GM10248 (cell line): ENCODE data around the gene CDX1.

Experiments used
- CTCF ChIA-PET: fragments of 300-600 bp; sonication (Branson Sonifier 250); formaldehyde crosslinking; extraction: SDS; loops from one replicate; lab custom pipeline; 2021; ENCODE audit warnings: antibody characterized with exemption; lab: Yijun Ruan, JAX
- POLR2A ChIA-PET: fragments of 350-650 bp; sonication (Branson Sonifier 250); formaldehyde crosslinking; extraction: SDS; loops from one replicate; lab custom pipeline; 2020; ENCODE audit warnings: antibody characterized with exemption; lab: Yijun Ruan, JAX
- DNase-seq: peaks from one replicate; pipeline ENCODE4 v3.0.0; 2012; ENCODE audit errors: extremely low spot score
- TF ChIP-seq, protein P1 (sequence below): IDR thresholded peaks from 2 replicates; pipeline ENCODE4 v1.5.1; 2012; ENCODE audit warnings: mild to moderate bottlenecking, low read depth; ENCODE audit errors: extremely low read depth, missing control alignments, control extremely low read depth

CDX1 gene

DNA sequence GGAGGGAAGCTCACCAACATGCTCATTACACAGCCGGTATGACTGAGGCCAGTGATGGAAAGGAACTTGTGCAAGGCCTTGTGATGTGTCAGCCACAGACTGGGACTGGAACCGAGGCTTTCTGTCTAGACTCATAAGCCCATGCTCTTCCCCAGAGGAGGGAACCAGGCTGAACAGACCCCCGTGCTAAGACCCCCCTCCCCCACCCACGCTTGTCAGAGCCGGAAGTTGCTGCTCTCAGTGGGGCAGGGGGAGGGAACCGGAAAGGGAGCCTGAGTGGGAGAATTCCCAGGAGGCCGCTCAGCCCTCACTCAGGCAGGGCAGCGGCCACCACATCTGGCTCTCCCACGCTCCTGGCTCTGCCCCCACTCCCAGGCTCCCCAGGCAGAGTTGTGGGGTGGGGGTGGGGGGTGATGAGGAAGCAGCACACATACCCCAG, 6.8 kb upstream of the CDX1 start:
- peak; percentile 43 for DNase-seq
- ChIA-PET POLR2A (no interaction called here), CTCF (interaction anchor here (1.0 to 4.1 kb wide), 4 partner anchors 12 to 58 kb away, joined by 3 to 21 read pairs (median 6); no protein-coding TSS in a partner anchor)
- TF ChIP-seq, protein P1, sequence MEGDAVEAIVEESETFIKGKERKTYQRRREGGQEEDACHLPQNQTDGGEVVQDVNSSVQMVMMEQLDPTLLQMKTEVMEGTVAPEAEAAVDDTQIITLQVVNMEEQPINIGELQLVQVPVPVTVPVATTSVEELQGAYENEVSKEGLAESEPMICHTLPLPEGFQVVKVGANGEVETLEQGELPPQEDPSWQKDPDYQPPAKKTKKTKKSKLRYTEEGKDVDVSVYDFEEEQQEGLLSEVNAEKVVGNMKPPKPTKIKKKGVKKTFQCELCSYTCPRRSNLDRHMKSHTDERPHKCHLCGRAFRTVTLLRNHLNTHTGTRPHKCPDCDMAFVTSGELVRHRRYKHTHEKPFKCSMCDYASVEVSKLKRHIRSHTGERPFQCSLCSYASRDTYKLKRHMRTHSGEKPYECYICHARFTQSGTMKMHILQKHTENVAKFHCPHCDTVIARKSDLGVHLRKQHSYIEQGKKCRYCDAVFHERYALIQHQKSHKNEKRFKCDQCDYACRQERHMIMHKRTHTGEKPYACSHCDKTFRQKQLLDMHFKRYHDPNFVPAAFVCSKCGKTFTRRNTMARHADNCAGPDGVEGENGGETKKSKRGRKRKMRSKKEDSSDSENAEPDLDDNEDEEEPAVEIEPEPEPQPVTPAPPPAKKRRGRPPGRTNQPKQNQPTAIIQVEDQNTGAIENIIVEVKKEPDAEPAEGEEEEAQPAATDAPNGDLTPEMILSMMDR, result no peak

DNA sequence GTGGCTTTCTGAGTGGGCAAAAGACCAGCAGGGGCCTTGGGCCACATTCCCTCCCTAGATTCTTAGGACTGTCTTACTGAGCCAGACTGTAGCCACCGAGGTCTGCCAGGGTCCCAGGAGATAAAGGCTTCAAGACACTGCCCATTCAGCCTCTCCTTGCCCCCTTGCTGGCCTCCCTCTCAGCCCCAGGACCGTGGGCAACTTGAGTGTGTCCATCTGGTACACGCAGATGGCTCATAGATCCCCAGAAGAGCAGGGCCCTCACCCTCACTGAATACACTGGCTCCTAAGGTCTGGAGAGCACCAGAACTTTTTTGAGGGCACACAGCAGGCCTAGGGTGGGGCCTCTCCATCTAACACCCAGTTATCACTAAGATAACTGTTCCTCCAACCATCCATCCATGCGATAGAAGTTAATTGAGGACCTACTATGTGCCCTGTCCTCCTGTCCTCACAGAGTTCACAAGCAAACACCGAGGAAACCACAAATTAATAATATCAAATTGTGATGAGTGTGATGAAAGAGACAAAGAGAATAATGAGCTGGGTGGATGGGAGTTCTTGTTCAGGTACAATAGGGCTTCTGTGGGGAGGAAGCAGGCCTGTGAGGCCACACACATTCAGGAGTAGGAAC, 6.0 kb upstream of the CDX1 start:
- CTCF ChIA-PET, result interaction anchor here (1.0 to 4.1 kb wide), 5 partner anchors 13 to 60 kb away, joined by 3 to 21 read pairs (median 3); no protein-coding TSS in a partner anchor
- POLR2A ChIA-PET, result no interaction called here
- TF ChIP-seq, protein P1, result no peak
- DNase-seq, result no peak

DNA sequence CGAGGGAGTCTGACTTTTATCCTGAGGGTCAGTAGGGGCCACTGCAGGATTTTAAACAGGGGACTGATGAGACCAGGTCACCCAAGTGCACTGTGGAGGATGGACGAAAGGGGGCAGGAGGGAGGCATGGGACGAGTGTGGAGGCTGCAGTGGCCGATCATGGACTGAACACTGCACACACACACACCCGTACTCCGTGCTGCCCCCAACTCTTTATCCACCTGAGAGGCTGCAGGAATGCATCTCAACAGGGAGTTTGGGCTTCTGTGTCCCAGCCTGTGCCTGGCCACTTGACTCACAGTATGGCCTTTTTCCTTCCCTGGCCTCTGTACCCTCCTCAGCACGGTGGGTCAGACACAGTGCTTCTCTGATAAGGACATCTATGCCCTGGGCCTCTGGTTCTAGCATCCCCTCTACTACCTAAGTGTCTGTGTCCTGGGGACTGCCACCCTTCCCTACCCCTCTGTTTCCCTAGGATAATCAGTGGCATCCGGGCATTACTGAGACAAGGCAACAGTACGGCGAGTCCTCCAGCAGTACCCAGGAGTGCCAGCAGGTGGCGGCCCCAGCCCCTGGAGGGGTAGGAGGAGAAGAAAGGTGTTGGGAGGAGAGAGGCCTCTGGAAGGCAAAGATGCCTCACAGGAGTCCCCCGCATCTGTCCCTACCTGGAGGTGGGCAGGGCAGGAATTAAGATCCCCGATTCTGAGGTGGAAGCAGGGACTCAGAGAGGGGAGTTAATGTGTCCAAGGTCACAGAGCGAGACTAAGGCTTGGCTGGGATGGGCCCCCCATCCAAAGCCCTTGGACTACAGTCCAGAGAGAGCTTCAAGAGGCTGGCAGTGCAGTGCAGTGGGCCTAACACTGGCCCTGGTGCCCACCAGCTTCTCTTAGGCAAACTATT, 5.1 kb upstream of the CDX1 start:
- CTCF ChIA-PET, result interaction anchor here (0.7 to 4.1 kb wide), 18 partner anchors 8 to 253 kb away, joined by 3 to 22 read pairs (median 4); no protein-coding TSS in a partner anchor
- POLR2A ChIA-PET, result no interaction called here
- TF ChIP-seq, protein P1, result peak; percentile 87
- peak; percentile 86 for DNase-seq

DNA sequence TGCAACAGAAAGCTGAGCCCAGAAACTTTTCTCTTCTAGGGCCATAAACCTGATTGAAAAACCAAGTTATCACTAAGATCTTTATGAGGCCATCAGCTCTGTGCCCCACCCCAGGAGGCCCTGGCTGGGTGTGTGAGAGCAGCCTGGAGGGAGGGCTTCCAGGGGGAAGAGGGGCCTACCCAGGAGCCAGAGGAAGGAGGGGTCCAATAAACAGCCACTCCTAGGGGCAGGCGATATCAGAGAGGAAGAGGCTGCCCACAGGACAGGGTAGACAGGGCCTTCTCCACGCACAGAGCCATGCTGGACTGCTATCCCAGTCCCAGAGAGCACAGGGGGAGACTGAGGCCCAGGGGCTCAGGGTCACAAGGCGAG, 4.5 kb upstream of the CDX1 start:
- POLR2A ChIA-PET, result no interaction called here
- DNase-seq, result no peak
- CTCF ChIA-PET, result interaction anchor here (0.7 to 2.4 kb wide), 15 partner anchors 9 to 252 kb away, joined by 3 to 22 read pairs (median 4); no protein-coding TSS in a partner anchor
- TF ChIP-seq, protein P1, result no peak

DNA sequence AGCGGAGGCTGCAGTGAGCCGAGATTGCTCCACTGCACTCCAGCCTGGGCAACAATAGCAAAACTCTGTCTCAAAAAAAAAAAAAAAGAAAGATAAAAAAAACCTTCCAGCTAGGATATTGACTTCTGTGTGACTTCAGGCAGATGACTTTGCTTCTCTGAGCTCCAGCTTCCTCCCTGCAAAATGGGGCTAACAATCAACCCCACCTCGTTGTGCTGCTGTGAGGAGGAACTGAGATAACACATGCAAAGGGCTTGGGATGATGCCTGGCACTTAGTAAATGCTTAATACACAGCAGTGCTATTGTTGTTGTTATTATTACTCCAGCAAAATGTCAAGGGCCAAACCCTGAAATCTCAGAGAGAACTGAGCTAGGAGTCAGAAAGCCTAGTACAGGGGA, 3.5 kb upstream of the CDX1 start:
- DNase-seq, result no peak
- TF ChIP-seq, protein P1, result no peak
- ChIA-PET CTCF (interaction anchor here (1.2 to 2.4 kb wide), 11 partner anchors 8 to 189 kb away, joined by 3 to 22 read pairs (median 4); no protein-coding TSS in a partner anchor), POLR2A (no interaction called here)

DNA sequence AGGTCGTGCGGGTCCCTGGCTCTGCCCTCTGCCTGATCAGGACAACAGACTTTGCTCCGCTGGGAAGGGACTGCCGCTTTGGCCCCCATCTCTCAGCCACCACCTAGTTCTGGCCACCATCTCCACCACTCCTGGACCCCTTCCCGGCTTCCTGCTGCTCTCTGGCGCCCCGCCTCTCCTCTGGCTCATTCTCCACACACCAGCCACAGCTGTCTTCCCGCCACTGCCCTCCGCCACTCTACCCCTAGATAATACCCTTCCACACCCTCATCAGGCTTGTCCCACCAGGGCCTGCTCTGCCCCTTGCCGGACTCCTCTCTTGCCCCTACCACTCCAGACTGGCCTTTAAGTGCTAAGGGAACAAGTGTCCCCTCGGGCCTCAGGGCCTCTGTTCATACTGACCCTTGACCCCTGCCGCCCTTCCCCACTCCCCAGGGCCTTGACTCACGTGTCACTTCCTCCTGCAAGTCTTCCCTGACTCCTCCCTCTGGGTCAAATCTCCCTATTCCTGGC, 3.0 kb upstream of the CDX1 start:
- ChIA-PET POLR2A (no interaction called here), CTCF (interaction anchor here (1.4 to 2.4 kb wide), 6 partner anchors 8 to 186 kb away, joined by 4 to 22 read pairs (median 6); no protein-coding TSS in a partner anchor)
- TF ChIP-seq, protein P1, result no peak
- no peak for DNase-seq
